Measurements from ENCODE around the gene CCL18. TPM values are rescaled to one million over a fixed set of nuclear protein-coding genes. Genes with fewer than 3 reads are reported as not detected.
"Not testable (repeated sequence)": the region's sequence is repeated elsewhere in the genome, so short reads cannot be mapped to it uniquely, and the experiment has no call there.

The CCL18 gene
- total and polyA plus RNA-seq, 9 of the 15 experiments (the other 6 are each of a cell fraction or from before 2014, with no cell fraction given) = not detected

DNA sequence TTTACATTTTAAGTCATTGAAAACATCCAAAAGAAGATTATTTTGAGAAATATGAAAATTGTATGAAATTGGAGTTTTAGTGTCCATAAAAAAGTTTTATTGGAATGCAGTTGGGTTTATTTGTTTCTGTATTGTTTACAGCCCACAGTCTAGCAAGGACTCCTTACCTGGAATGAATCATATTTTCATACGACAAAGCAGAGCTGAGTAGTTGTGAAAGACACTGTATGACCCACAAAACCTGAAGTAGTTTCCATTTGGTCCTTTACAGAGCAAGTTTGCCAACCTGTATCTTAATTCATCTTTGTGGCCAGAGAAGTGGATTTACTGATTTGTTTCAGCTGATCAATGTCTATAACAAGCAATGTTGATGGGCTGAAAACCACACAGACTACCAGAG, 10.3 kb downstream of the CCL18 start (continued):
- no peak for TF ChIP-seq MGA (IDR thresholded peaks at IDR 0.05)
- no peak for TF ChIP-seq ZNF174 (CRISPR knock-in tag; IDR thresholded peaks at IDR 0.05)

DNA sequence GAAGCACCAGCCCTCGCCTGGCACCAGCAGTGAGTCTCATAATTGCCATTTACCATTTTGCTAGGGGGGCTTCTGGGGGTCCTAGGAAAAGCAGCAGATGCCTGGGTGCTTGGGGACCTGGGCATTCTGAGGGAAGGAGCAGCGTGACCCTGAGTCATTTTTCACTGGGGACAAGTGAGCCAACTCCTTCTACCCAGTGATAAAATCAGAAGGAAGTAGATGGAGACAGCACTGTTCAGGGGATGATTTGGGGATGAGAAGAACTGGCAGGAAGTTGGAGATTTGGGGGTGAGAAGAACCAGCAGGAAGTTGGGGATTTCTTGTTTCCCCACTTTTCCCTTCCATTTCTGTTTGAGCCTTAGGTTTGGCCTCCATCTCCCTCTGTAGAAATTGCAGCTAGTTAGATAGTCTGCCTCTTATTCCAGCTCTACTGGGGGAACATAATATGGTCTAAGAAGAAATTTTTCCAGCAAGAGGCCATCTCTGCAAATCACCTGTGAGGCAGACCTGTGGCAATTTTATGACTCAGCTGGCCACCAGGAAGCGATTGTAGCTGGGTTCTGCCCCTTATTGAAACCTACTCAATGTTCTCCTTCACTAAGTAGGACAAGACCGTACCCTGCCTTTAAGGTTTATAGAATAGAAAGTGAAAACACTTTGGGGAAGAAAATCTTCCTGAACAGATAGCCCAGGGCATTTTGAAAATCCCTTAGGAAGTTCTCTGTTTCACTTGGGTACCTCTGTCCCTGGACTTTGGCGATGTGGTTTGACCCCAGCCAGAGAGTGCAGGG, 17.8 kb downstream of the CCL18 start:
- not testable (repeated sequence) for H3K27ac ChIP-seq (ENCODE audit: extremely low read depth, low read depth, low read length); ATAC-seq
- 0% methylated on average over 4 of the region's 5 CpGs for WGBS (ENCODE audit: insufficient coverage, low coverage, missing lambda C conversion rate)

More for the DNA sequence above, 17.8 kb downstream of the CCL18 start:
- H4K20me1 ChIP-seq (replicated peaks; ENCODE audit: control insufficient read depth, insufficient read depth, low read length); FAIRE-seq; H3K4me3 ChIP-seq; H3K4me1 ChIP-seq (replicated peaks in 1 of 2; ENCODE audit: control insufficient read depth in 2 of 2, insufficient read depth in 2 of 2, low read length in 2 of 2); CTCF ChIA-PET (ENCODE audit: low intra/inter-chr PET ratio); H3K4me2 ChIP-seq (ENCODE audit: insufficient read depth, low read length); DNase-seq (ENCODE audit: extremely low read depth in 1 of 4, low spot score in 3 of 4); in situ Hi-C loops (cut with MboI); BruUV-seq (replicated peaks); H2AFZ ChIP-seq (ENCODE audit: low read depth, low read length); H3K9me1 ChIP-seq (ENCODE audit: control insufficient read depth, insufficient read depth, low read length); H3K27me3 ChIP-seq (ENCODE audit: control insufficient read depth in 2 of 2, insufficient read depth in 2 of 2, low read length in 2 of 2); H3K36me3 ChIP-seq (ENCODE audit: control insufficient read depth, insufficient read depth, low read length); intact Hi-C loops (cut with micrococcal nuclease); H3K9ac ChIP-seq (ENCODE audit: insufficient read depth in 1 of 2, low read depth in 2 of 2, low read length in 2 of 2); H3K9me3 ChIP-seq (replicated peaks; ENCODE audit: control insufficient read depth, insufficient read depth, low read depth, low read length); POLR2A ChIA-PET; H3K79me2 ChIP-seq (ENCODE audit: control insufficient read depth, insufficient read depth, low read length): not testable (repeated sequence)
